ENCODE measurements around the gene OSBP.

The OSBP gene

DNA sequence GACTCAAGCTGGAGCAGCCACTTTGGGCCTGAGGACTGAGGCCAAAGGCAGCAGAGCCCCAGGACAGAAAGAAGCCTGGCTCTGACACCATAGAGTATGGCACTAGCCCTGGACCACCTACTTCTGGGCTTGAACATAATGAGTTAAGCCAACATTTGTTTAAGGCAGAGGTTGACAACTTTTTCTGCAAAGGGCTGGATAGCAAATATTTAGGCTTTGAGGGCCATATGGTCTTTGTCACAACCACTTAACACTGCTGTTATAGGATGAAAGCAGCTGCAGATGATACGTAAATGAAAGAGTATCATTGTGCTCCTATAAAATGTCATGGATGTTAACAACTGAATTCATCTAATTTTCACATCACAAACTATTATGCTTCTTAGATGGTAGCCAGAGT is 16.6 kb downstream of the OSBP start:
- DNase-seq (ENCODE audit: low read depth, low spot score), result no peak
- ChIA-PET POLR2A (no interaction called here), CTCF (no interaction called here)
- H3K4me3 ChIP-seq (ENCODE audit: low read depth, low read length), result no peak overlapping the region
- TF ChIP-seq, protein P1, sequence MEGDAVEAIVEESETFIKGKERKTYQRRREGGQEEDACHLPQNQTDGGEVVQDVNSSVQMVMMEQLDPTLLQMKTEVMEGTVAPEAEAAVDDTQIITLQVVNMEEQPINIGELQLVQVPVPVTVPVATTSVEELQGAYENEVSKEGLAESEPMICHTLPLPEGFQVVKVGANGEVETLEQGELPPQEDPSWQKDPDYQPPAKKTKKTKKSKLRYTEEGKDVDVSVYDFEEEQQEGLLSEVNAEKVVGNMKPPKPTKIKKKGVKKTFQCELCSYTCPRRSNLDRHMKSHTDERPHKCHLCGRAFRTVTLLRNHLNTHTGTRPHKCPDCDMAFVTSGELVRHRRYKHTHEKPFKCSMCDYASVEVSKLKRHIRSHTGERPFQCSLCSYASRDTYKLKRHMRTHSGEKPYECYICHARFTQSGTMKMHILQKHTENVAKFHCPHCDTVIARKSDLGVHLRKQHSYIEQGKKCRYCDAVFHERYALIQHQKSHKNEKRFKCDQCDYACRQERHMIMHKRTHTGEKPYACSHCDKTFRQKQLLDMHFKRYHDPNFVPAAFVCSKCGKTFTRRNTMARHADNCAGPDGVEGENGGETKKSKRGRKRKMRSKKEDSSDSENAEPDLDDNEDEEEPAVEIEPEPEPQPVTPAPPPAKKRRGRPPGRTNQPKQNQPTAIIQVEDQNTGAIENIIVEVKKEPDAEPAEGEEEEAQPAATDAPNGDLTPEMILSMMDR (IDR thresholded peaks at IDR 0.05; ENCODE audit: insufficient read depth, low read length, missing control alignments), result no peak

DNA sequence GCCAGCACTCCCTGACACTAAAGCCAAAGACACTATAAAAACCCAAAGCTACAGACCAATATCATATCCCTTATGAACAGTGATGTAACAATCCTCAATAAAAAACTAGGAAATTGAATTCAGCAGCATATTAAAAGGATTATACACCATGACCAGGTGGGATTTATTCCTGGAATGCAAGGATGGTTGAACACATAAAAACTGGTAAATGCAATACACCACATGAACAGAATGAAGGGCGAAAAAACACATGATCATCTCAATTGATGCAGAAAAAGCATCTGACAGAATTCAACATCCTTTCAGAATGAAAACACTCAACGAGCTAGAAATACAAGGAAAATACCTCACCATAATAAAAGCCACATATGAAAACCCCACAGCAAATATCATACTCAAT is 31.3 kb downstream of the OSBP start:
- ChIA-PET CTCF (no interaction called here), POLR2A (no interaction called here)
- TF ChIP-seq, protein P1 (IDR thresholded peaks at IDR 0.05; ENCODE audit: insufficient read depth, low read length, missing control alignments), result no peak
- no peak for DNase-seq (ENCODE audit: low read depth, low spot score)
- H3K4me3 ChIP-seq (ENCODE audit: low read depth, low read length), result no peak overlapping the region

DNA sequence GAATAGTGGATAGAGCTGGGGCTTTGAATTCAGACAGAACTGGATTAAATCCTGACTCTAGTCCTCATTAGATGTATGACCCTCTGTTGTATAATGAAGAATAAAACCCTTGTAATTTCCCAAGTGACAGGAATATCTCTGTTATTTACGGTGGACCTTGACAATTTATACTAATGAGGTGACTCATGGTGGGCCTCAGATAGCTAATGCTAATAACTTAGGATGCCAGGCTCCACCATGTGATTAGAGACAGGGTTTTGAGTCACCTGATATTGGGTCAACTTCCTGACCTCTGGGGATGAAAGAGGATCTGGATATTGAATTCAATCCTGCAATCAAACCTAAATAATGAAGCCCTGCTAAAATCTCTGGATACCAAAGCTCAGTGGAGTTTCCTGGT is 33.6 kb downstream of the OSBP start:
- DNase-seq (ENCODE audit: low read depth, low spot score), result no peak
- H3K4me3 ChIP-seq (ENCODE audit: low read depth, low read length), result no peak overlapping the region
- ChIA-PET CTCF (no interaction called here), POLR2A (no interaction called here)
- TF ChIP-seq, protein P1 (IDR thresholded peaks at IDR 0.05; ENCODE audit: insufficient read depth, low read length, missing control alignments), result no peak

DNA sequence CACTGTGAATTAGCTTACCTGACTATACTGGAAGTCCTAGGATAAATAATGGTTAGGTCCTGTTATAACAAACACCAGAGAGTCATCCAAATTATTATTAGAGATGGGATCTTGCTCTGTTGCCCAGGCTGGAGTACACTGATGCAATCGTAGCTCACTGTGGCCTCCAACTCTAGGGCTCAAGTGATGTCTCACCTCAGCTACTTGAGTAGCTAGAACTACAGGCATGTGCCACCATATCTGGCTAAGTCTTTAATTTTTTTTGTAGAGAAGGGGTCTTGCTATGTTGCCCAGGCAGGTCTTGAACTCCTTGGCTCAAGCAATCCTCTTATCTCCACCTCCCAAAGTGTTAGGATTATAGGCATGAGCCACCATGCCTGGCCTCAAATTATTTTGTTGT is 37.2 kb downstream of the OSBP start:
- CTCF ChIA-PET, result interaction anchor here (0.6 to 0.8 kb wide), 2 partner anchors 71 to 179 kb away, joined by 3 to 4 read pairs; no protein-coding TSS in a partner anchor
- POLR2A ChIA-PET, result no interaction called here
- DNase-seq (ENCODE audit: low read depth, low spot score), result no peak
- H3K4me3 ChIP-seq (ENCODE audit: low read depth, low read length), result no peak overlapping the region
- TF ChIP-seq, protein P1 (IDR thresholded peaks at IDR 0.05; ENCODE audit: insufficient read depth, low read length, missing control alignments), result no peak

DNA sequence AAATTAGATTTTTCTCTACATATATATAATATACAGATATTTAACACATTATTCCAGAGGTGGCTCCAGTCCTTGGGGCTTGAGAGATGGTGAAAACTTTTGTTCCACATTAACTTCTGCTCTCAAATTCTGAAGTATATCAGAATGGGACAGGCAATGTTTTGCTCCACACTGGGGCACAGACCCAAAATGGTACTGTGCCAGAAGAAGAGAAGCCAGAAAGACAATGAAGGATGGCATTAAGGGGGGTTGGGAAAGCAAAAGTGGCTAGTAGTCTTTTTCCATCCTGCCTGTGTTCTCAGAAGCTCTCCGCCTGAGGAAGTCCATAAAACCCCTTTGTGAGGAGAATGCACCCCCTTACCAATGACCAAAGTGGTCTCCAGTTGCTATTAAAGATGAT is 40.1 kb downstream of the OSBP start:
- CTCF ChIA-PET, result no interaction called here
- no peak for DNase-seq (ENCODE audit: low read depth, low spot score)
- POLR2A ChIA-PET, result no interaction called here
- TF ChIP-seq, protein P1 (IDR thresholded peaks at IDR 0.05; ENCODE audit: insufficient read depth, low read length, missing control alignments), result no peak
- H3K4me3 ChIP-seq (ENCODE audit: low read depth, low read length), result no peak overlapping the region

DNA sequence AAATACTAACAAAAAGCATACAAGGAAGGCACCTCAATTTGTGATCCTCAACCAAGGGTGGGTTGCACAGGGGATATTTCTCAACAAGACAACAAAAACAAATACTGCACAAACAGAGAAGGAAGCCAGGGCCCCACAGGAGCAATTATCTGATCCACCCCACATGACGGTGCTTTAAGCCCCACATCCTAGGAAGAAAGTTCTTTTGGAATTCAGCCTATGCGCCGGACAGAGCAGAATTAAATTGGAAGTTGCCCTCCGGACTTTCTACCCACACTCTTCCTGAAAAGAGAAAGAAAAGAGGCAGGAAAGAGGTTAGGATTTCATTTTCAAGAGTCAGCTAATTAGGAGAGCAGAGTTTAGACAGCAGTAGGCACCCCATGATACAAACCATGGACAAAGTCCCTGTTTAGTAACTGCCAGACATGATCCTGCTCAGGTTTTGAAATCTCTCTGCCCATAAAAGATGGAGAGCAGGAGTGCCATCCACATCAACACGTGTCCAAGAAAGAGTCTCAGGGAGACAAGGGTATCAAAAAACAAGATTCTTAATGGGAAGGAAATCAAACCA is 40.6 kb downstream of the OSBP start:
- DNase-seq (ENCODE audit: low read depth, low spot score), result no peak
- TF ChIP-seq, protein P1 (IDR thresholded peaks at IDR 0.05; ENCODE audit: insufficient read depth, low read length, missing control alignments), result no peak
- CTCF ChIA-PET, result no interaction called here
- no peak overlapping the region for H3K4me3 ChIP-seq (ENCODE audit: low read depth, low read length)
- POLR2A ChIA-PET, result no interaction called here

Measured in AG04449 (cell line).